NT2/D1 (cell line): Measurements from ENCODE around the gene PLB1.

Experiments
- DNase-seq: peaks from one replicate; pipeline ENCODE4 v3.0.0-alpha.2; 2011; ENCODE audit warnings: low read depth, low spot score
- H3K27me3 ChIP-seq: 2 replicates; pipeline ENCODE4 v1.6.0; 2011; ENCODE audit warnings: mild to moderate bottlenecking; ENCODE audit not compliant: insufficient read length, insufficient read depth
- H3K36me3 ChIP-seq: 2 replicates; pipeline ENCODE4 v1.6.1; 2011; ENCODE audit warnings: mild to moderate bottlenecking, low read length, mixed read lengths; ENCODE audit not compliant: insufficient read depth, insufficient read length
- H3K4me1 ChIP-seq: 2 replicates; pipeline ENCODE4 v1.5.1; 2011; ENCODE audit not compliant: insufficient read depth, insufficient read length
- H3K4me3 ChIP-seq: 2 replicates; pipeline ENCODE4 v1.5.1; 2011; ENCODE audit warnings: low read depth; ENCODE audit not compliant: insufficient read length
- H3K9ac ChIP-seq: 2 replicates; pipeline ENCODE4 v1.6.0; 2011; ENCODE audit warnings: low read depth; ENCODE audit not compliant: insufficient read length
- H3K9me3 ChIP-seq: 2 replicates; pipeline ENCODE4 v1.5.1; 2011; ENCODE audit warnings: mild to moderate bottlenecking, low read length; ENCODE audit not compliant: insufficient read depth
- SUZ12 ChIP-seq: IDR thresholded peaks from 2 replicates; pipeline ENCODE4 v1.6.1; 2011; ENCODE audit not compliant: insufficient read length, insufficient read depth; ENCODE audit errors: extremely low read depth
- YY1 ChIP-seq: IDR thresholded peaks from 2 replicates; pipeline ENCODE4 v1.6.1; 2011; ENCODE audit not compliant: insufficient read length, insufficient read depth
- ZNF274 ChIP-seq: IDR thresholded peaks from 2 replicates; pipeline ENCODE4 v1.6.1; 2011; ENCODE audit warnings: mild to moderate bottlenecking, low read depth, low read length

The PLB1 gene

DNA sequence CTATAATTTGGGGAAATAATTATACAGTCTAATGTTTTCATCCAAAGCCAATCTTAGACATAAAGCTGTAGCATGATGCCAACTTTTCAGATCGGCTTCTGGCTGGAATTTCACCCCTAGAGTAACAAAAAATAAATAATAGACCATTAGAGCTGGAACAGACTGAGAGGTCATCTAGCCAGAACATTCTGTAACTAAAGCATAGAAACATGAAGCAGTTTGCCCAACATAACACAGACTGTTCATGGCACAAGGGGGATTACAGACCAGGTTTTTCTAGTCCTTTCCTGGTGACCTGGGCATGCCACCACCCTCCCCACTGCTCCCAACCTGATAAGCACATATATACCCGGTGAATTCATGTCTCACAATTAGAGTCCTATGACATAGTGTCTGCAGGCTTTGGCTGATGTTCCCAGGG lies 139.3 kb downstream of the PLB1 start:
- DNase-seq, result no peak
- Histone ChIP-seq H3K9ac (no peak overlapping the region), H3K27me3 (no peaks in the 10 kb centered on the region), H3K4me1 (peaks cover 3% of the 10 kb centered on the region), H3K9me3 (no peaks in the 10 kb centered on the region), H3K4me3 (no peak overlapping the region), H3K36me3 (no peaks in the 10 kb centered on the region)
- TF ChIP-seq ZNF274, result no peak
- no peak for TF ChIP-seq YY1
- no peak for TF ChIP-seq SUZ12

DNA sequence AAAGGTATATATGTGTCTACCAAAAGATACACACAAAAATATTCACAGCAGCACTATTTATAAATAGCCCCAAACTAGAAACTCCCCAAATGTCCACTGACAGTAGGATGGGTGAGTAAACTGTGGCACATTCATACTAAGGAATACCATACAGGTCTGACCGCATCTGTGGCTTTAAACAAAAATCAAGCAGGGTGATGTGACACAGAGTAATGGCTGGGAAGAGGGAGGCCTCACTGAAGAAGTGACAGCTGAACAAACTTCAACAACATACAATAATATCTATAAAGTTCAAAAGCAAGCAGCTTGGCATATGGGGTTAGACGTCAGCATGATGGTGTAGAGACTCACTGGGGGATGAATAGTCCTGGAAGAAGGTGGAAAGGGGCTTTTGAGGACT lies 140.6 kb downstream of the PLB1 start:
- H3K36me3 ChIP-seq, result no peaks in the 10 kb centered on the region
- H3K9ac ChIP-seq, result no peak overlapping the region
- H3K4me3 ChIP-seq, result no peak overlapping the region
- no peak for DNase-seq
- peaks cover 3% of the 10 kb centered on the region for H3K4me1 ChIP-seq
- TF ChIP-seq SUZ12, result no peak
- TF ChIP-seq ZNF274, result no peak
- TF ChIP-seq YY1, result no peak
- no peaks in the 10 kb centered on the region for H3K9me3 ChIP-seq
- H3K27me3 ChIP-seq, result no peaks in the 10 kb centered on the region

- Histone ChIP-seq H3K9ac (no peak overlapping the region), H3K36me3 (no peaks in the 10 kb centered on the region), H3K27me3 (no peaks in the 10 kb centered on the region), H3K4me1 (peaks cover 3% of the 10 kb centered on the region), H3K4me3 (no peak overlapping the region), H3K9me3 (no peaks in the 10 kb centered on the region)
- no peak for DNase-seq
- TF ChIP-seq SUZ12 (no peak), YY1 (no peak), ZNF274 (no peak)
Observed at GRCh38 chr2:28637066-28638047, 141.5 kb downstream of the PLB1 start.

GRCh38 chr2:28638102-28638501 lies 142.2 kb downstream of the PLB1 start:
- Histone ChIP-seq H3K9ac (no peak overlapping the region), H3K4me1 (peaks cover 3% of the 10 kb centered on the region), H3K36me3 (no peaks in the 10 kb centered on the region), H3K9me3 (no peaks in the 10 kb centered on the region), H3K27me3 (no peaks in the 10 kb centered on the region), H3K4me3 (no peak overlapping the region)
- no peak for DNase-seq
- TF ChIP-seq SUZ12, result no peak
- TF ChIP-seq YY1, result no peak
- no peak for TF ChIP-seq ZNF274

- H3K9me3 ChIP-seq, result no peaks in the 10 kb centered on the region
- no peak for TF ChIP-seq ZNF274
- TF ChIP-seq YY1, result no peak
- no peak for TF ChIP-seq SUZ12
- no peak for DNase-seq
Observed at GRCh38 chr2:28639092-28639691, 143.3 kb downstream of the PLB1 start.

GRCh38 chr2:28639836-28640235 lies 144.0 kb downstream of the PLB1 start:
- Histone ChIP-seq H3K9me3 (no peaks in the 10 kb centered on the region), H3K4me3 (no peak overlapping the region), H3K4me1 (no peaks in the 10 kb centered on the region), H3K27me3 (no peaks in the 10 kb centered on the region), H3K36me3 (no peaks in the 10 kb centered on the region), H3K9ac (no peak overlapping the region)
- TF ChIP-seq ZNF274, result no peak
- no peak for TF ChIP-seq SUZ12
- no peak for DNase-seq

More at GRCh38 chr2:28639092-28639691, 143.3 kb downstream of the PLB1 start:
- Histone ChIP-seq H3K4me1 (no peaks in the 10 kb centered on the region), H3K27me3 (no peaks in the 10 kb centered on the region), H3K4me3 (no peak overlapping the region), H3K36me3 (no peaks in the 10 kb centered on the region), H3K9ac (no peak overlapping the region)

- DNase-seq, result no peak
- TF ChIP-seq YY1, result no peak
- no peak for TF ChIP-seq ZNF274
- TF ChIP-seq SUZ12, result no peak
- Histone ChIP-seq H3K27me3 (no peaks in the 10 kb centered on the region), H3K4me3 (no peak overlapping the region), H3K36me3 (no peaks in the 10 kb centered on the region), H3K9me3 (no peaks in the 10 kb centered on the region), H3K4me1 (no peaks in the 10 kb centered on the region), H3K9ac (no peak overlapping the region)
Observed at GRCh38 chr2:28640260-28640907, 144.5 kb downstream of the PLB1 start.
